Measurements from ENCODE around the gene AVPR1A.
A peak's percentile ranks its signal among the peaks of the same experiment; 100 is the strongest.
"Not testable (repeated sequence)": the region's sequence is repeated elsewhere in the genome, so short reads cannot be mapped to it uniquely, and the experiment has no call there.

Gene AVPR1A

DNA sequence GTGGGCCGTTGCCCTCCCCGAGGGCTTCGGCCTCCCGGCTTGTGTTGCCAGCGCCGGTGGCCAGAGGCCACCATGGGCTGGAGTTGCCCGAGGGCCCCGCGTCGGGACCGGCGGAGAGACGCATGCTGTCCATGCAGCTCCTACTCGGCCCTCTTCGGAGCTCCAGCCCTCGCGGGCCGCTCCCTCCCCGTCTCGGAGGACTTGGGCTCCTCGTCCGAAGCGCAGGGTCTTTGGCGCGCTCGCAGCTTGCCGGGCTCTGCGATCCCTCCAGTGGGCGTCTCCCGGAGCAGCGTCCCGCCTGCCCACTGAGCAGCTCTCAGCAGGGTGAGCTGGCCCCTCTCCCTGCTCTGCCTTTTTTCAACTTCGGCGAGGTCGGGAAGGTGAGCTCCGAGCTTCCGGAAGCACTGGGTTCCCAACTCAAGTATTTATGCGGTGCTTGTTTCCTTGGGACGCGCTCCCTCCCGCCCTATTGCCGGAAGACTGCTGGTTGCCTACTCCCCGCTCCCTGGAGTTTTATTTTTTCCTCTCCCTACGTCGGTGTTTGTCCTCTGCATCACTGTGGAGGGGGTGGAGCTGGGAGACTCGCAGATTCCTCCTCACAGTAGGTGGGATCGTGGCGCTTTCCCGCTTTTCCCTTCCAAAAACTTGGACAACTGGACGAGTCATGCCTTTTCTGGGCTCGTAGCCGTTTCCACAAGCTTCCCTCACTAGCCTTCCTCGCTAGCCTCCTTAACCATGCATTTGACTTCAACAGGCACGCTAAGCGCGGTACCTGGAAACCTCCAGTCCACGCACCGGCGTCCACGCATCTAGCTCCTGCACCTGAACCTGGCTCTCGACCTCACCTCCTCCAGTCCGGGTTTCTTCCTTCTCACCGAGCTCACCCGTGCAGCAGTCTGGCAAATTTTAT is at the start of gene AVPR1A:
Gene AVPR1A (minus strand): TSS at position 489 of the 910 bp plus-strand sequence. CDS start 365 bp downstream, at position 124.
- FAIRE-seq, result no peak

DNA sequence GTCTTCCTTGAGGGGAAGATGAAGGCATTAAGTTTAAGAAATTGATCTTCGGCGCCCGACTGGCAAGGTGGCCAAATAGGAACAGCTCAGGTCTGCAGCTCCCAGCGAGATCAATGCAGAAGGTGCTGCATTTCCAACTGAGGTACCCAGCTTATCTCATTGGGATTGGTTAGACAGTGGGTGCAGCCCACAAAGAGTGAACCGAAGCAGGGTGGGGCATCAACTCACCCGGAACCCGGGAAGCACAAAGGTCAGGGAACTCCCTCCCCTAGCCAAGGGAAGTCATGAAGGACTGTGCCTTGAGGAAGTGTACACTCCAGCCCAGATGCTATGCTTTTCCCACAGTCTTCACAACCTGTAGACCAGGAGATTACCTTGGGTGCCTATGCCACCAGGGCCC is 45.2 kb upstream of the AVPR1A start:
- no peak for FAIRE-seq

DNA sequence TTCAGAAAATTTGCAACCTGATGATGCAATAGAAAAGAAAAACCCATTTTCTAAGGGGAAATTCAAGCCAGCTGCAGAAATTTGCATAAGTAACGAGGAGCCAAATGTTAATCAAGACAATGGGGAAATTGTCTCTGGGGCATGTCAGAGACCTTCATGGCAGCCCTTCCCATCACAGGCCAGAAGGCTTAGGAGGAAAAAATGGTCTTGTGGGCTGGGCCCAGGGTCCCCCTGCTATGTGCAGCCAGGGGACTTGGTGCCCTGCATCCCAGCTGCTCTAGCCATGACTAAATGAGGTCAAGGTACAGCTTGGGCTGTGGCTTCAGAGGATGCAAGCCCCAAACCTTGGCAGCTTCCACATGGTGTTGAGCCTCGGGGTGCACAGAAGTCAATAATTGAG is 28.2 kb upstream of the AVPR1A start:
- FAIRE-seq, result no peak

DNA sequence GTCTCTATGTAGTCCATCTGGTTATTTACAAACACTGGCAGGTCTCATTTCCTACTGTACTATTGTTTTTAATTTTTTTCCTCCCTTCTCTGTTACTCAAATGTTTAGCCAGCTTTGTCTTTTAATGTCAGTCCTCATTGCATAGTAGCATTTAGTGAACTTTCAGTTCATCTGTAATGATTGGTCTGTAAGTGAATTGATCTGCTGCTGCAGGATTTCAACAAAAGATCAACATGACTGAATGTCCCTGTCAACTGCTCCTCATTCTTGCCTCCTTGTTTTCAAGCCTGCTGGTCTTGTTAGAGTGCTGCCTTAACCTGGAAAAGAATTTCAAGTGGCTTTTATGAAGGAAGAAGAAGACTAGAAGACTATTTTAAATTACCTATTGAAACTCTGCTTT is 19.3 kb upstream of the AVPR1A start:
- FAIRE-seq, result no peak

DNA sequence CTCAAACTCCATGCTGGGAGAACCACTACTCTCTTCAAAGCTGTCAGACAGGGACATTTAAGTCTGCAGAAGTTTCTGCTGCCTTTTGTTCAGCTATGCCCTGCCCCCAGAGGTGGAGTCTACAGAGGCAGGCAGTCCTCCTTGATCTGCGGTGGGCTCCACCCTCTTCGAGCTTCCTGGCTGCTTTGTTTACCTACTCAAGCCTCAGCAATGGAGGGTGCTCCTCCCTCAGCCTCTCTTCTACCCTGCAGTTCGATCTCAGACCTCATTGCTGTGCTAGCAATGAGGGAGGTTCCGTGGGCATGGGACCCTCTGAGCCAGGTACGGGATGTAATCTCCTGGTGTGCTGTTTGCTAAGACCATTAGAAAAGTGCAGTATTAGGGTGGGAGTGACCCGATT is 16.7 kb upstream of the AVPR1A start:
- not testable (repeated sequence) for FAIRE-seq

DNA sequence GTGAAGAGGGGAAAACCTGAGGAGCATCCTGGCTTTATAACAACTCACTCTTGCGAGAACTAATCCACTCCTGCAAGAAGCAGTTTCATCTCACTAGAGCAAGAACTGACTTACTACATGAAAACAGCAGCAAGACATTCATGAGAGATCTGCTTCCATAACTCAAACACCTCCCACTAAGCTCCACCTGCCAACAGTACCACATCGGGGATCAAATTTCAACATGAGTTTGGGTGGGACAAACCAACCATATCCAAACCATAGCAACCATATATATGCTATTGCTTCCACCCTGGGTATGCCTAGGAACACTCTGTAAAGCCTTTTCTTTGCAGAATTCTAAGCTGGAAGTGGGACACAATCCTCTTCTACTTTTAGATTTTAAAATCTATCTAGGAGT is 13.9 kb upstream of the AVPR1A start:
- no peak for FAIRE-seq

DNA sequence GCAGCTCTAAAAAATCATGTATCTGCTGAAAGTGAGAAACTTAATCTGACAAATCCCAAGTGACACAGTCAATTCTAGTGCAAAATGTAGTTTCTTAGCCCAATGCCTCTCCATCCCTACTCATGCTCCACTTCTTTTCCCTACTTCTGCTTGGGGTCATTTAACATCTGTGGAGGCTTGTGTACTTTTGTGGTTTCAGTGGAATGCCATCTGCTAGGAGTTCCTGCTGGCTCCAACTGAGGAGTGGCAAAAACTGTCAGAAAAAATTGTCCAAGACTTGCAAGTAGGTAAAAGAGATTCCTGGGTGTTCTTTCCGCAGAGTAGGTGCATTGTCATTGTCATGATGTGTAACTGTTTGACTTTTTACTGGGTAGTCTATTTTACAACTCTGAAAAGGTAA is 12.5 kb upstream of the AVPR1A start:
- no peak for FAIRE-seq

DNA sequence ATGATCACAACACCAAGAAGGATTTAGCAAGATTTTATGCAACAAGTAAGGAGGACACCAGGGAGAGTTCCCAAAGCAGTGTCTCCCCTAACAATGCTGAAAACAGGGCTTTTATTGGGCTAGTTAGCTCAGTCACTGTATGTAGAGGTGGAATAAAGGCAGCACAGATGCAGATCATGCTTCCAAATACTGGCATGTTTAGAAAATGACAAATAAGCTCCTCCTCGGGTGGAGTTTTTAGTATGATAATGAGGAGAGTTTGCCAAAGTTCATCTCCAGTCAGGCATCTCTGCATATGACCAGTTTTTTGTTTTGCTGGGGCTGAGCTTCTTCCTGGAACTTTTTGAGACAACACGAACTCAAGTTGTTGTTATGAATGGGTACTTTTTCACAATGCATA is 4.4 kb upstream of the AVPR1A start:
- FAIRE-seq, result no peak

DNA sequence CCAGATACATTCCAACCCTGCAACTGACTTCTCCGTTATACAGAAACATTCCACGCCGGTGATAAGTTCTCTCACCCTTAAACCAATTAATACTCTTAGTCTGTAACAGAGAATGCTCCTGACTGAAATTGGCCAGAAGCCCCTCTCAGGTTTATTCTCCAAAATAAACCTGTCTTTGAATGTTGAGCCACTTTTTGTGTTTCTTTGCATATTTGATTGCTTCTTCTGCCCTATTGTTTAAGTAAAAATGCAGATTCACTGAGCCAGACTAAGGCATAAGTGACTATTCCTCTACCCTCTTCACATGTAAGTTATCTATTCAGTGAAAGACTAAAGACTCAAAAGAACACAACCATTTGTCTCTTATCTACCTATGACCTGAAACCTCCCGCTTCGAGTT is 3.6 kb upstream of the AVPR1A start:
- FAIRE-seq, result no peak

DNA sequence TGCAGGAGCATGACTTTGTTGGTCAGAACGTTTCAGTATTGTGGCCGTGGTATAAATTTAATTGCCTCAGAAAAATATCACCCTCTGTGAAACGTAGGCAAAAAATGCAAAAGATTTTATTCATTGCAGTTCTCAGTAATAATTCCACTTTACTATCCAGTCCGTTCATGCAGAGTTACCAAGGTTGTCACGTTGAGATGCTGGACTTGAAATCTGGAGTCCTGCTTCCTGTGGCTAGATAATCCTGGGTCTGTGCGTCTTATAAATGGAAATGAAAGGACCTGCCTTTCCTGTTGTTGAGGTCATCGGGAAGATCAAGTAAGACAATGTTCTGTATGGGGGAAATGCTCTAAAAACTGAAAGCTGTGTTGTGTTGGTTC is 1.3 kb upstream of the AVPR1A start:
- no peak for FAIRE-seq

DNA sequence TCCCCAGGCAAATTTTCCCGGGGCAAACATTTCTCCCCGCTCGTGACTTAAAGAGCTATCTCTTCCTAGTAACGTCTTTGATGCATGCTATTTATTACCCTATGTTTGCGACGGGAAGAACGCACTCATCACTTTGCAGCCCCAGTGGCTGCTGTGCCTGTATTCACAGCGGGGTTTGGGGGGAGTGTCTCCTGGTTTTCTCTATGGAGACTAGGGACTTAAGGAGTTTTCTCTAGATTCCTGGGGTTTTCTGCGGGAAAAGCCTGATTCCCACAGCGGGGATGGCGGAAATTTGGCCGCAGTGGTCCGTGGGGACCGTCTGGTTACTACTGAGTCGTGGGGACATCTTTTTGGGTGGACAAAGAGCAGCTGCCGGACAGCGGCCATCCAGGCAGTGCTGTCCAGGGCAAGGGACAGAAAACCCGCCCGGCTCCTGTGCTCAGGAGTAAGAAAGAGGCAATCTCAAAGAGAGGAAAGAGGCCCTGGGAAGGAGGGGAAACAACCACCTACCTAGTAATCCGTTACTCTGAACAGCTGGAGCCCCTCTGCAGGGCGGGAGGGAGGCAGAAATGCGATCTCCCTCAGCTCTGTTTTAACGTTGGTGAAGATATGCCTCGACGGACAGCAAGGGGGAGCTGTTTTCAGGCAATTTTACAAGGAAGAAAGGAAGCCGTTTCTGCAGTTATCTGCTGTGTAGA is 771 bp upstream of the AVPR1A start:
- no peak for FAIRE-seq

DNA sequence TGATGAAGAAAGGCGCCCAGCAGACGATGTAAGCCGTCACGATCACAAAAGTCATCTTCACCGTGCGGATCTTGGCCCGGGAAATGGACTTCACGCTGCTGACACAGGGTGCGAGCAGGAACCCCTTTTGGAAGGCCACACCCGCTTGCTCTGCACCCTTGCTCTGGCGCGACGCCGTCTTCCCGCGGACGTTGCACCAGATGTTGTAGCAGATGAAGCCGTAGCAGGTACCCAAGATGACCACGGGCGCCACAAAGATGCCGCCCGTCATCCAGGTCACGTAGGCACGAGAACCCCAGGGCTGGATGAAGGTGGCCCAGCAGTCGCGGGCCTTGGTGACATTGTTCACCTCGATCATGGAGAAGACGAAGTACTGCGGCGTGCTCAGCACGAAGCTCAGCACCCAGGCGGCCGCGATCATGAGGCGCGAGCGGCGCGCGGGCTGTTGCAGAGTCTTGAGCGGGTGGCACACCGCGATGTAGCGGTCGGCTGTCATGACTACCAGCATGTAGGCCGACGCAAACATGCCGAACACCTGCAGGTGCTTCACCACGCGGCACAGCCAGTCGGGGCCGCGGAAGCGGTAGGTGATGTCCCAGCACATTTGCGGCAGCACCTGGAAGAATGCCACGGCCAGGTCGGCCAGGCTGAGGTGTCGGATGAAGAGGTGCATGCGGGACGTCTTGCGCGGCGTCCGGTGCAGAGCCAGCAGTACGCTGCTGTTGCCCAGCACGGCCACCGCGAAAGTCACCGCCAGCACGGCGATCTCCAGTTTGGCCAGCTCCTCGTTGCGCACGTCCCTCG is 890 bp downstream of the AVPR1A start:
- FAIRE-seq, result no peak

DNA sequence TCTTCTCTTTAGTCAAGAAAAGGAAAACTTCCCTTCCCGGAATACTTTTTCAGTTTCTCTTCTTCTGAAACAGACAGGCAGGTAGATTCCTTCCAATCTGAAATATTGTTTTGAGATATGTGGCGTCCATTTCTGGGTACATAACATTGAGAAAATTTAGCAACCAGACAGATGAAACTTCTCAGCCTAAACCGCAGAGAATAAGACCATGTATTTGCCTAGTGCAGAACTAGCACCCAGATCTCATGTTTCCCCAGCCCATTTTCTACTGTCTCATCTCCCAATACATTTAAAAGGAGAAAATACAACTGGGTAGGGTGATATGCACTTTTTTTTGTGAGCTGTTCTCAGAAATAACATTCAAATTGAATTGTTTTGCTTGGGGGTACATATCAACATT is 6.4 kb downstream of the AVPR1A start:
- FAIRE-seq, result no peak

DNA sequence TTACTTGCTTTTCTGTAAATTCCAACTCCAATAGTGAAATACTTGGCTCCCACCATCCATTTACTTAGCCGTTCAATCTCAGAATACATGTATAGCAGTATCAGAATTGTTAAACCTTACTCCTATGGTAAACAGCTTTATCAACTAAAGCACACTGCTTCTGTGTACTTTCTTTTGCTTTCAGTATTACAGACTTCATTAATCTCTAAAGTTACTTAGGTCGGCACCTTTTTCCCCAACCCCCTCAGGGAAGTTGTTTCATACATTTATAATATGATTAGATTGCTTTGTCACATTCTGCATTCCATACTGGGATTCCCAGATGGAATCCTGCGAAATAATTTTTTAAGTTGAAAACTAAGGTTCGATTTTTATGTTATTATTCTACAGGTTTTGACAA is 12.5 kb downstream of the AVPR1A start:
- no peak for FAIRE-seq

DNA sequence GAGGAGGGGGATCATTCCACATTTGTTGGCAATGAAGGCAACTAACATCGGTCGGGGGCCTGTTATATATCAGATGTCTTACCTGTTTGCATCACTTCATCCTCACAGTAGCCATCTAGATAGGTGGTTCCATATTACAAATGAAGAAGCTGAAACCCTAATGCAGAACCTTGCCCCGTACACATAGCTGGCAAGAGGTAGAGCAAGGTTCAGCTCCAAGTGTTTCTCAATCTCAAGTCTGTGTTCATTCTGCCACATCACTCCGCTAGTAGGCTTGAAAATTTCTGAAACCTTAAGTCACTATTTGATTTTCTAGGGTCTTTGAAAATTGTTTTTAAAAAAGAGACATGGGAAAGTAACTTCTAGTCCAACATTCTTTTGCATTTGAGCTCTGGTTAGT is 17.0 kb downstream of the AVPR1A start:
- FAIRE-seq, result no peak

DNA sequence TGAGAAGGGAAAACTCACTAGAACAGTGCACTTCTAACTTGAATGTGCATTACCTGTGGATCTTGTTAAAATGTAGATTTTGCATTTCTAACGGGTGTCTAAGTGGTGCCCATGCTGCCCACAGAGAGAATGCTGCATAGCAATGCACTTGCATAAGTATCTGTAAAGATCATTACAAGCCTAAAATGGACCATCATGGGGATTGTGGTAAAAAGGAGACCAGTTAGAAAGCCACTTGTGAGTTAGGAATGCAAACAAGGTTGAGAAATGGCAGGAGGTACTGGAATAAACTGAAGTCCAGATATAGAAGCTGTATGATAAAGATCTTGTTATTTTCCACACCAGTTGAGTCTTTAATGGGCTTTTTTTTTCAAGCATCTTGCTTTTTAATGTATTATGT is 18.8 kb downstream of the AVPR1A start:
- FAIRE-seq, result no peak

DNA sequence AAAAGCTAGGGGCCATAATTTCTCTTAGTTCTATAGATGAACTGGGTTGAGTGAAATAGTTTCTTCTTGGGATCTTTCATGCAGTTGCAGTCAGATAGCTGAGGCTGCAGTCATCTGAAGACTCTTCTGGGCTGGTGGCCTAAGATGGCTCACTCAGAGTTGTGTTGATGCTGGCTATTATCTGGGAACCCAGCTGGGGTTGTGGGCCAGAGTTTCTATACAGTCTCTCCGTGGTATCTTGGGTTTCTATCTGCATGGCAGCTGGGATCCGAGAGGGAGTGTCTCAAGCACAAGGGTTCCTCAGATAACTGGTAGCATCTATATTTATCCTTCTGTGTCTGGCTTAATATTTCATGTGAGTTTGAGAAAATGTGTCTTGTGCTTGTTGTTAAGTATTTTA is 21.1 kb downstream of the AVPR1A start:
- no peak for FAIRE-seq

DNA sequence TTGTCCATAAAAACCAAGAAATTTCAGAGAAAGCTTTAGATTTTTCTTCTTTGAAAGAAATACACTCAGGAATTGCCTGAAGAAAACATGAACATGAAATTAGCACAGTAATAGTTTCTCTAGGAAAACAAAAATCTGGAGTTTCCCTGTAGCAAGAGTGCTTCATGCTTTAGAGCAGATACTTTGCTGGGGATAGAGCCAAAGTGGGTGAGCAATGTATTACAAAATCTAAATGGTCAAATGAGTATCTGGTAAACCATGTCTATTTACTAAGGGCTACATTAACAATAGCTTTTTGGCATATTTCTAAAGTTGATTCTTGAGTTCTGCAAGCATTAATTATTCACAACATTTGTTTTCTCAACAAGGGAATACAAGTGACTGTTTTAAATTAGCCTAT is 26.2 kb downstream of the AVPR1A start:
- no peak for FAIRE-seq

DNA sequence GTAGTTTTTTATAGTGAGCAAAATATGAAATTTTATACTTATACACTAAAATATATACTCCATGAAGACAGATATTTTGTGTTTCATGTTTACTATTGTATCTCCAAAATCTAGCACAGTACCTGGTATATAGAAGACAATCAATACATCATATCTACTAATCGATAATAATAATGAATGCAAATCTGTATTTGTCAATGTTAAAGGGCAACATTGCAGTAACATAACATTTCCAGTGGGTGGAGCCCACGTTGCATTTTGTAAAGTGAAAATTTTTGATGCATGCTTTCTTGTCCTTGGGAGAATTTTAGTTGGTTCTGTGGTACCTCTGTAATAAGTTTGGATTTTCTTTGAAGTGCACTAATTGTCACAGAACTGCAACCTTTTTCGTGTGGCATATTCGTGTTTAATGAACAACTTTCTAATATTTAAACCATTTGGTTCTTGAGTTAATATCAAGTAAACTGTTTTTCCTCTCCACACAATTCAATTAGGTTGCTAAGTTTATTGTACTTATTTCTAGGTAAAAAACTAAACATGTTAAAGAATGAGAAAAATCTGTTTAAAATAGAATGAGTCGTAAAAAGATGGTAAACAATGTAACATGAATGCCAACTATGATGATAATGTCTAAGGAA is 47.4 kb downstream of the AVPR1A start:
- FAIRE-seq, result peak; percentile 62

DNA sequence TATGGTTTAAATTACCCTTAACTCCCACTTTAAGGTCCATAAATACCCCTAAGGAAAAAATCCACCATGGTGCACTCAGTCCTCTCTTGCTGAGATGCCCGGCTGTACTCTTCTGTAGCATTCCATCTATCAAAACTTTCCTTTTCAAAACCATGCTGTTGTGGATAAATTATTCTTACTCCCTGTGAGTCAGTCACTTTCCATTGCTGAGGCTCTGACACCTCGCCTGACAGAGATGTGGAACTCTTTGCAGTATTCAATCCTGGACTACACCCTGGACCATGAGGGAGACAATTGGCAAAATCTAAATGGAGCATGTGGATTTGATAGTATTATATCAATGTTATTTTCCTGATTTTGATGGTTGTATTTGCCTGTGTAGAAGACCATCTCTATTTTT is 49.1 kb downstream of the AVPR1A start:
- FAIRE-seq, result no peak

DNA sequence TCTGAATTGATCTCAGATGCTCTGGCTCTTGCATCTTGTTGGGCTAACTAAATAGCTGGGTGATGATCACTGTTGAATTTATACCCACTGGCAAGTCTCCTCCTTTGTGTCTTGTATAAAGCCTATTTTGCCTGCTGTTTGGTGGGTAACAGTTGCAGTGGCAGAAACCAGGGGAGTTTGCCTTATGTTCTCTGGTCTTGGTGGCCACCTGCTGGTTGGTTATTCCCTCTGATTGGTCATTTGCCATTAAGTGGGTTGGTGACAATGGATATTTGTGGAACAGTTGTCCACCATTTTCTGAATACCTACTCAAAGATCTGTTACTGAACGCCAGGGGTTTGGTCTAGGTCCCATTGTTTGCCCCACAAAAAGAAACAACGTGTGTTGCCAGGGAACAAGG is 52.1 kb downstream of the AVPR1A start:
- FAIRE-seq, result no peak

DNA sequence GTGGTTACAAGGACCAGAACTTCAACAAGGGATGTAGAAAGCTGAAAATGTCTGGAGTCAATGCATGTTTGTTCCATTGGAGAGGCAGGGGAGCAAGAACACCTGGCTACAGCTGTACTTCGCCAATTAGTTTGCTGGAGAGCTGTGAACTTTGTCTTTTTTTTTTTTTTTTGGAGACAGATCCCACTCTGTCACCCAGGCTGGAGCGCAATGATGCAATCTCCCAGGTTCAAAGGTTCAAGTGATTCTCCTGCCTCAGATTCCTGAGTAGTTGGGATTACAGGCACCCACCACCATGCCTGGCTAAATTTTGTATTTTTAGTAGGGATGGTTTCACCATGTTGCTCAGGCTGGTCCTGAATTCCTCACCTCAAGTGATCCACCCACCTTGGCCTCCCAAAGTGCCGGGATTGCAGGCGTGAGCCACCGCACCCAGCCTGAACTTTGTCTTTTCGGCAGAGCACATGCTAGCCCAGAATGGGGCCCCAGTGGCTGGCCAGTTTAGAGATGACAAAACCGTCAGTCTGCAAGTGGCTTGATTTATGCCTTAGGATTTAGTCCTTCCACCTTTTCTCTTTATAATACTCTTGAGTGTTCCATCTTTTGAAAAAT is 55.5 kb downstream of the AVPR1A start:
- no peak for FAIRE-seq

DNA sequence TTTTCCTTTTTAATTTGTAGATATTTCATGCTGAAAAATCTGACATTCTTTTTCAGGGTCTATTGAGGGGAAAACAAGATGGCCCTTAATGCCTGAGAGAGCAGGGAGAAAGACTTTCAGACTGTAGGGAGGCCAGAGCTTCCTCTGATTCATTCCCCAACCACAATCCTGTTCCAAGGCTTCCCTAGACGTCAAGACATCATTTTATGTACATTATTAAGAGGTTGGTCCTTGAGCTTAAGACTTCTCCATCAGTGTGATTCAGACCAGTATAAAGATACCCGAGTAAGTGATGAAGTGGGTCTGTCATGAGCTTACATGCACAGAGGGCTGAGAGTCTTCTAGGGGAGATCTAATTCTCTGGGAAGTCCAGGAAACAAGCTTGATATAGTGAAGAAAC is 57.3 kb downstream of the AVPR1A start:
- FAIRE-seq, result no peak
